Astrocyte (in vitro differentiated cells and primary cell): ENCODE measurements around the gene CENPW.

Source experiments
- EZH2 ChIP-seq: IDR thresholded peaks from 2 replicates; pipeline ENCODE4 v1.6.1; 2012; ENCODE audit warnings: mild to moderate bottlenecking, low read length, inconsistent platforms; ENCODE audit not compliant: insufficient read depth
- TF ChIP-seq, protein P1 (sequence below): IDR thresholded peaks from 2 replicates; pipeline ENCODE4 v1.5.1; 2011; ENCODE audit warnings: low read depth, mild to moderate bottlenecking, inconsistent platforms, low read length, moderate library complexity; ENCODE audit not compliant: insufficient read depth

- no peak for TF ChIP-seq EZH2
- TF ChIP-seq, protein P1, sequence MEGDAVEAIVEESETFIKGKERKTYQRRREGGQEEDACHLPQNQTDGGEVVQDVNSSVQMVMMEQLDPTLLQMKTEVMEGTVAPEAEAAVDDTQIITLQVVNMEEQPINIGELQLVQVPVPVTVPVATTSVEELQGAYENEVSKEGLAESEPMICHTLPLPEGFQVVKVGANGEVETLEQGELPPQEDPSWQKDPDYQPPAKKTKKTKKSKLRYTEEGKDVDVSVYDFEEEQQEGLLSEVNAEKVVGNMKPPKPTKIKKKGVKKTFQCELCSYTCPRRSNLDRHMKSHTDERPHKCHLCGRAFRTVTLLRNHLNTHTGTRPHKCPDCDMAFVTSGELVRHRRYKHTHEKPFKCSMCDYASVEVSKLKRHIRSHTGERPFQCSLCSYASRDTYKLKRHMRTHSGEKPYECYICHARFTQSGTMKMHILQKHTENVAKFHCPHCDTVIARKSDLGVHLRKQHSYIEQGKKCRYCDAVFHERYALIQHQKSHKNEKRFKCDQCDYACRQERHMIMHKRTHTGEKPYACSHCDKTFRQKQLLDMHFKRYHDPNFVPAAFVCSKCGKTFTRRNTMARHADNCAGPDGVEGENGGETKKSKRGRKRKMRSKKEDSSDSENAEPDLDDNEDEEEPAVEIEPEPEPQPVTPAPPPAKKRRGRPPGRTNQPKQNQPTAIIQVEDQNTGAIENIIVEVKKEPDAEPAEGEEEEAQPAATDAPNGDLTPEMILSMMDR = no peak
These were observed 48.2 kb downstream of the CENPW start for GRCh38 chr6:126388104-126388598.
